Fibroblast of pulmonary artery (primary cell): Measurements from ENCODE around the gene CES3.
"Not testable (repeated sequence)": the region's sequence is repeated elsewhere in the genome, so short reads cannot be mapped to it uniquely, and the experiment has no call there.

Source experiments
- DNase-seq: peaks from one replicate; pipeline ENCODE4 v3.0.0-alpha.2; 2010; ENCODE audit warnings: low read depth
- H3K4me3 ChIP-seq: replicated peaks from 2 replicates; pipeline ENCODE4 v1.5.1; 2011; ENCODE audit warnings: low read depth, mild to moderate bottlenecking, control low read depth, low read length, moderate library complexity
- TF ChIP-seq, protein P1 (sequence below): IDR thresholded peaks from 2 replicates; pipeline ENCODE4 v1.5.1; 2011; ENCODE audit warnings: mild to moderate bottlenecking, control low read depth, low read length, inconsistent platforms; ENCODE audit errors: missing control alignments

CES3 gene

DNA sequence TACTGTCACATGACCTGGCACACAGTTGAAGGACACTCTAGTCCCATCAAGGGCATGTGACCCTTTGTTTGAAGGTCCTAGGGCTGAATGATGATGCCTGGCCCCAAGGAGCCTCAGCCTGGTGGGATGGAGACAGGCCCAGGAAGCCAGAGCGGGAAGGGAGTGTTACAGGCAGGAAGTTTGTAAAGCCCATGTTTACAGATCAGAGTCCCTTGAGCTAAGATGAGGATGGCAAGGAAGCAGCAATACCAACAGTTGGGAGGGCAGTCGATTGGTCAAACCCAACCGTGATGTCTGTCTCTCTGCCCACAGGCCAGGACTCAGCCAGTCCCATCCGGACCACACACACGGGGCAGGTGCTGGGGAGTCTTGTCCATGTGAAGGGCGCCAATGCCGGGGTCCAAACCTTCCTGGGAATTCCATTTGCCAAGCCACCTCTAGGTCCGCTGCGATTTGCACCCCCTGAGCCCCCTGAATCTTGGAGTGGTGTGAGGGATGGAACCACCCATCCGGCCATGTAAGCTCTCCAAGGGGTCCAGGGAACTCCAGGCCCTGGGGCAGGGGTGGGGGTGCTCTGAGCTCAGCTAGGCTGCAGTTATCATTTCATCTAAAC, 23.2 kb upstream of the CES3 start:
- no peak overlapping the region for H3K4me3 ChIP-seq
- TF ChIP-seq, protein P1, sequence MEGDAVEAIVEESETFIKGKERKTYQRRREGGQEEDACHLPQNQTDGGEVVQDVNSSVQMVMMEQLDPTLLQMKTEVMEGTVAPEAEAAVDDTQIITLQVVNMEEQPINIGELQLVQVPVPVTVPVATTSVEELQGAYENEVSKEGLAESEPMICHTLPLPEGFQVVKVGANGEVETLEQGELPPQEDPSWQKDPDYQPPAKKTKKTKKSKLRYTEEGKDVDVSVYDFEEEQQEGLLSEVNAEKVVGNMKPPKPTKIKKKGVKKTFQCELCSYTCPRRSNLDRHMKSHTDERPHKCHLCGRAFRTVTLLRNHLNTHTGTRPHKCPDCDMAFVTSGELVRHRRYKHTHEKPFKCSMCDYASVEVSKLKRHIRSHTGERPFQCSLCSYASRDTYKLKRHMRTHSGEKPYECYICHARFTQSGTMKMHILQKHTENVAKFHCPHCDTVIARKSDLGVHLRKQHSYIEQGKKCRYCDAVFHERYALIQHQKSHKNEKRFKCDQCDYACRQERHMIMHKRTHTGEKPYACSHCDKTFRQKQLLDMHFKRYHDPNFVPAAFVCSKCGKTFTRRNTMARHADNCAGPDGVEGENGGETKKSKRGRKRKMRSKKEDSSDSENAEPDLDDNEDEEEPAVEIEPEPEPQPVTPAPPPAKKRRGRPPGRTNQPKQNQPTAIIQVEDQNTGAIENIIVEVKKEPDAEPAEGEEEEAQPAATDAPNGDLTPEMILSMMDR: no peak
- DNase-seq: no peak

DNA sequence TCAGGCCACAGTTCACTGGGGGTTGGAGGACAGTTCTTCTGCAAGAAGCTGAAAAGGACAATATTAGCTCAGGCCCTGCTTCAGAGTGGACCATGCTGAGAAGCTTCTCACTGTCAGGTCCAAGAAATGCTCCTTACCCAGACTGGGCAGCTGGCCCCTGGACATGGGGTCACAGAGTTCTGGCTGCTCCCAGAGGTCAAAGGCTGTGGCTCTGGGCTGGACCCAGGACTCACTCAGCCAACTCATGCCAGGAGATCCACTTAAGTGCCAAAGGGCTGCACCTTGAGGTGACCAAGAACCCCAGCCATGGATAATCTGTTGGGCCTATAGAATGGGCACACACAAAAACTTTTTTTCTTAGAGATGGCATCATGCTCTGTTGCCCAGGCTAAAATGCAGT, 21.7 kb upstream of the CES3 start:
- H3K4me3 ChIP-seq: no peak overlapping the region
- no peak for DNase-seq
- TF ChIP-seq, protein P1: no peak

DNA sequence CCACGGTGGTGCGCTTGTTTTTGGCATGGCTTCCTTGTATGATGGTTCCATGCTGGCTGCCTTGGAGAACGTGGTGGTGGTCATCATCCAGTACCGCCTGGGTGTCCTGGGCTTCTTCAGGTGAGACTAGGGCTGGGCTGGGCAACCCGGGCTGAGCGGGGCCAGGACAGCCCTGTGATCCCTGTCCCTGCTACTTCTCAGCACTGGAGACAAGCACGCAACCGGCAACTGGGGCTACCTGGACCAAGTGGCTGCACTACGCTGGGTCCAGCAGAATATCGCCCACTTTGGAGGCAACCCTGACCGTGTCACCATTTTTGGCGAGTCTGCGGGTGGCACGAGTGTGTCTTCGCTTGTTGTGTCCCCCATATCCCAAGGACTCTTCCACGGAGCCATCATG, 20.8 kb upstream of the CES3 start:
- TF ChIP-seq, protein P1: no peak
- H3K4me3 ChIP-seq: no peak overlapping the region
- no peak for DNase-seq

DNA sequence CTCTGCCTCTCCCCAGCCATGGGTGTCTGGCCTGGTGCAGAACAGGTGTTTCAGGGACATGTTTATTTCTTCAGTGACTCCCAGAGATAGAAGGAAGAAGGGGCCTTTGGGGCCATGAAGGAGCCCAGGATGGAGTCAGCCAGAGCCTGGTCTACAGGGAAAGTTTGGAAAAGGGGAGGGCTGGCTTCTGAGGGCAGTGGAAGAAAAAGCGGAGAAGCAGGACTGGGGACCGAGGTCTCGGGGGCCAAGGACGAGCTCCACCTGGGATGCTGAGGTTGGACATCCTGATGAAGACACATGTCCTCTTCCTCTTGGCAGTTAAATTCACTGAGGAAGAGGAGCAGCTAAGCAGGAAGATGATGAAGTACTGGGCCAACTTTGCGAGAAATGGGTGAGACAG, 18.1 kb upstream of the CES3 start:
- no peak overlapping the region for H3K4me3 ChIP-seq
- DNase-seq: no peak
- TF ChIP-seq, protein P1: no peak

DNA sequence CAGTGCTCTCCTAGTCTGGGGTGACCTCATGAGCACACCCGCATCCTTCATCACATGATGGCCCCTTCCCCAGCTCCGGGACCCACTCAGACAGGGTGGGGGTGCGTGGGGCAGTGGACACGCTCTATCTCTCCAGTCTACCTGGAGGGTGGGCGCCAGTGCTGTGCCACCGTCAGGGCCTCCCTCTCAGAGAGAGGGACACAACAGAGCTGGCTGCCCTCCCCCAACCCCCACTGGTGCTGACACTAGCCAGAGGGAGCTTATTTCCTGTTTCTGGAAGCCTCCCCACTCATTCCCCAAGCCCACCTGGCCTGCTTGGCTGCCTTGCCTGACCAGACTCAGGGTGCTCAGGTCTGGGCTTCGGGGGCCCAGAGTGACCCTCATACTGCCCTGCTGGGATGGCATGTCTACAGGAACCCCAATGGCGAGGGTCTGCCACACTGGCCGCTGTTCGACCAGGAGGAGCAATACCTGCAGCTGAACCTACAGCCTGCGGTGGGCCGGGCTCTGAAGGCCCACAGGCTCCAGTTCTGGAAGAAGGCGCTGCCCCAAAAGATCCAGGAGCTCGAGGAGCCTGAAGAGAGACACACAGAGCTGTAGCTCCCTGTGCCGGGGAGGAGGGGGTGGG, 17.5 kb upstream of the CES3 start:
- TF ChIP-seq, protein P1: no peak

DNA sequence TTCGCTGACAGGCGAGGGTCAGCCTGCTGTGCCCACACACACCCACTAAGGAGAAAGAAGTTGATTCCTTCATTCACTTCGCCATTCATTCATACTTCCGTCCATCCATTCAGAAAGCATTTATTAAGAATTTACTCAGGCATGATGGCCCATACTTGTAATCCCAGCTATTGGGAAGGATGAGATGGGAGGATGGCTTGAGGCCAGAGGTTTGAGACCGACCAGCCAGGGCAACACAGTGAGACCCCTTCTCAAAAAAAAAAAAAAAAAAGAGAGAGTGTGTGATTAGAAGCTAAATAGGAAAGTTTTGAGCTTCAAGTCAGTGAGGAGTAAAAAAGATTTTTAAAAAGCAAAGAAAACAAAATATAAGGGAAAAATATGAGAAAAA, 17.0 kb upstream of the CES3 start:
- DNase-seq: no peak
- H3K4me3 ChIP-seq: no peak overlapping the region
- TF ChIP-seq, protein P1: no peak

More for the DNA sequence above, 17.5 kb upstream of the CES3 start:
- DNase-seq: no peak
- H3K4me3 ChIP-seq: no peak overlapping the region

DNA sequence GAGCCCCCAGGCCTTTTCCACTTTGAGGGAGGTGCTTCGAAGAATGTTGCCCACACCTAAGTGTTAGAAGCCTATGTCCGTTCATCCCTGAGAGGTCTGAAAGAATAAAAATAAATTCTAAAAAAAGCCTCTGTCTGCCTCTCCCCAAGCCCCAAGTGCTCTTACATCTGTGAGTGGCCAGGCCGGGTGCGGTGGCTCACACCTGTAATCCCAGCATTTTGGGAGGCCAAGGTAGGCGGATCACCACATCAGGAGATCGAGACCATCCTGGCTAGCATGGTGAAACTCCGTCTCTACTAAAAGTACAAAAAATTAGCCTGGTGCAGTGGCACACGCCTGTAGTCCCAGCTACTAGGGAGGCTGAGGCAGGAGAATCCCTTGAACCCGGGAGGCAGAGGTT, 16.1 kb upstream of the CES3 start:
- not testable (repeated sequence) for DNase-seq

More for the DNA sequence above, 16.1 kb upstream of the CES3 start:
- not testable (repeated sequence) for H3K4me3 ChIP-seq
